HG02870 (cell line): Measurements from ENCODE around the gene ELAVL1.

ENCODE experiments used
- ATAC-seq: cut with Tn5 transposase; IDR thresholded peaks from one replicate; pipeline ENCODE4 v1.9.1; 2021; ENCODE audit warnings: mild to moderate bottlenecking, moderate library complexity; ENCODE audit not compliant: unreplicated experiment

Gene ELAVL1

DNA sequence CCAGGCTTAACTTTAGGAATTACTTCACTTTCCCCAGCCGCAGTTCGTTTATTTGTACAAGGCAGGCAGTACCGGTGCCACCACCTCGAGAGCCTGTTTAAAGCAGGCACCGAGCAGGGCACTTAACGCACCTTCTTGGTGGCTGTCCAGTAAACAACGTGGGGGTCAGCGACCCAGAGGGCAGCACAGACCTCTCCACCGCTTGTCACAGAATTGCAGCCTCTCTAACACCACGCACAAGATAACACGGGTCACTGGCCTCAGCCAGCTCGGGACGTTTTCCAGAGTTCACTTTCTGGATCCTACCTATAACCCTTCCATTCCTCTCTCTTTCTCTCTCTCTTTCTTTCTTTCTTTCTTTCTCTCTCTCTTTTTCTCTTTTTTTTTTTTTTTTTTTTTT is 16.8 kb upstream of the ELAVL1 start:
- ATAC-seq = no peak

DNA sequence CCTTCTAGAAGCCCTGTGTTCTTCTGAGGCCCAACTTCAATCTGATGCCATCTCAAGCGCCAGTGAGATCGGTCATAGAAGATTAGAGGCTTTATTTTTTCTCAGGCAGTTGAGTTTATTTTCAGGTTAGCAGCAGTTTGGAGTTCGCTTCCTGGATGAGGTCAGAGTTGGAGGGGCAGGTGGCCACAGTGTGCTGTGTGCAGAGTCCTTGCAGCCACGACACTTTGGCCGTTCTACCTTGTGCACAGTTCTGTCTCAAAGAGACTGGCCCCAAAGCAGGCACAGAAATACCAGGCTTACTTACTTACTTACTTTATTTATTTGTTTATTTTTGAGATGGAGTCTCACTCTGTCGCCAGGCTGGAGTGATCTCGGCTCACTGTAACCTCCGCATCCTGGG is 15.9 kb upstream of the ELAVL1 start:
- ATAC-seq = no peak

DNA sequence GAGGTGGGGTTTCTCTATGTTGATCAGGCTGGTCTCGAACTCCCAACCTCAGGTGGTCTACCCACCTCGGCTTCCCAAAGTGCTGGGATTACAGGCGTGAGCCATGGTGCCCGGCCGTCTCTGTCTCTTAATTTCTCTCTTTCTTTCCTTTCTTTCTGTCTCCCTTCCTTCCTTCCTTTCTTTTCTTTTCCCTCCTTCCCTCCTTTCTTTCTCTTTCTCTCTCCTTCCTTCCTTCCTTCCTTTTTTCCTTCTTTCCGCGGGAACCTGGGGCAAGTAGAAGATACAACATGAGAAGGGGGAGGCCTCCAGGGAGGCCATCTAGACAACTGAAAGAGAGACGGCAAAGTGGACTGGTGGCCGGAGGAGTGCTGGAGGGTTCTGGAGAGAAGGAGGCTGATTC is 15.2 kb upstream of the ELAVL1 start:
- ATAC-seq = no peak

DNA sequence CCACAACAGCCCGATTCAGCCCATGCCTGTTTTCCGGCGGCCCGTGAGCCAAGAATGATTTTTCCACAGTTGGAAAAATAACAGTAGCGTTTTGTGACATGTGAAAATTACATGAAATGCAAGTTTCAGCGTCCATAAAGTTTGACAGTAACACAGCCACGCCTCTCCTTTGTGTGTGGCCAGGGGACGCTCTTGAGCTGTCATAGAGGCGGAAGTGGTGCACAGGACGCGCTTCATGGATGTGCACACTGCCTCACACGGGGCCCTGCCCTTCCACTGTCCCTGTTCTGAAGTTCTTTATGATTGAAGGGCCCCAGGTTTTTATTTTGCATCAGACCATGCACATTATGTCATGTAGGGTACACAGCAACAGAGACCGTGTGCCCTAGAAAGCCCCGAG is 12.4 kb upstream of the ELAVL1 start:
- ATAC-seq = no peak

DNA sequence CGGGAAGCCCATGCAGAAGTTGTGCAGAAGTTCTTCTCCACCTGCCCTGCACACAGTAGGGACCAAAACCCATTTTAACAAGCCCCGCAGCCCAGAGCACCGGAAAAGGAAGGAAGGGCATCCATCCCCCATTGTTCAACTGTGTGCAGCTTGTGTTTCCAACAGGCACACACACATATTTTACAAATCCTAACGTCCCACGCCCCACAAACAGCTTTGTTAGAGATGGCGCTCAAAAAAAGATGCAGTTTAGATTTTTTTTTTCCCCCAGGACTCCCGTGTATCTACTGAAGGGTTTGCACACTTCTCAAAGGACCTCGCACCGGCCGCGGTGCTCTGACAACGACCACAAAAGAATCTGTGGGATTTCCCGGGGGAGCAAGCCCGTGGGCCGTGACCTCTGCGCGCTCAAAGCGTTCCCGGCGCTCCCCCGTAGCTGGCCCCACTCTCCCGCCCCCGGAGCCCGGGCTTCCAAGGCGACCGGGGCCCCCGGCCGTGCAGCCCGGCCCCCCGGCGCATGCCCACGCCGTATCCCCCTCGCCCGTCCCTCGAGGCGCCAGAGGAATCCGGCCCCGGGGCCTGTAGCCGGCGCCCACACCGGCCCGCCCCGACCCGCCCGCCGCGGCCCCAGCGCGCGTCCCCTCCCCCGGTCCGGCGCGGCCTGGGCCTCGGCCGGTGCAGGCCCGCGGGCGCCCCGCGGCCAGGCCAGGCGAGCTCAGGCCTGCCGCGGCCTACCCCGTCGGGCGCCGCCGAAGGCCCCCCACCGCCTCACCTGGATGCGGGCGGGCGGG is 523 bp downstream of the ELAVL1 start:
- ATAC-seq = no peak

DNA sequence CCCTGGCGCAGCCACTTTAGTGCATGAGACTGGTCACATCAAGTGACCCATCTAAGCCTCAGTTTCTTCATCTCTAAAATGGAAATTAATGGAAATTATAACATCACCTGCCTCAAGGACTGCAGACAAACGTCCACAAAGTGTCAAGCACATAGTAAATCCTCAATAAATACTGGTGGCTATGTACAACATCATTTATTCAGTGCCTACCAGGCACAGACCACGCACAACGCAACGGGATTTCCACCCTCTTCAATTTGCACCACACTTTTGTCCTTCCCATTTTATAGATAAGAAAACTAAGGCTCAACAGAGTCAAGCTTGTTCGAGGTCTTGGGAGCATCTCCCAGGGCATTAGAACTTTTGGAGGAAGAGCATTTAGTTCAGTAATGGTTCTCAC is 1.4 kb downstream of the ELAVL1 start:
- no peak for ATAC-seq

DNA sequence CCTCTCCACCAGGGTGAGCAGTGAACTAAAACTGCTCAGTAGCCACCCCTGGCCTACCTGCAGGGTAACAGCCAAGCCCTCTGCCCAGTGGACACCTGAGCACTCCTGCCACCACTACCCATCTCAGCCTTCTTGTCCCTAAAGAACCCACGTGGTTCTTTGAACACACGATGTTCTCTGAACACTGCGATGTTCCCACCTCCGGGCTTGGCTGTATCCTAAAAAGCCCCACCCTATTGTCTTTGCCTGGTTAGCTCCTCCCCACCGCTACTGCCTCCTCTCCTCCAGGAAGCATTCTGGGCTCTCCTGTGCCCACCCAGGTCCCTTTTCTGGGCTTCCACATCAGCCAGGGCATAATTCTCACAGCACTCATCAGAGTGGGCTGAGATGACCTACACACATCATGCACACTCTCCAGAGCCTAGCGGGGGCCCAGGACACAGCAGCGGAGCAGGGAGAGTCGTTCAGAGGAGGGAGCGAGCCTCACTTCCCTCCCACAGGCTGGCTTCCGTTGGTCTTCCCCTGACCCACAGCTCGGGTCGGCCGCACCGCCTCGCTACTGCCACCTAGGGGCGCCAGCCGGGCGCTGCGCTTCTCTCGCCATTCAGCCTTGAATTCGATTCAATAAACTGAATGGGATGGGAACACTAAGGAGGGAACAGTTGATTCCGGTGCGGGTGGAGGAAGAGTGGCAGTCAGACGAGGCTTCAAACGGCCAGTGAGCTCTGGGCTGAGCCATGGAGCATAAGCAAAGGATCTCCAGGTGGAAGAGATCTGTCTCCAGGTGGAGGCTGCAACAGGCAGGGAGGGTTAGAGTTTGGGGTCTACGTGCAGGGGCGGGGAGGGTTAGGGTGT is 3.2 kb downstream of the ELAVL1 start:
- ATAC-seq = peak; percentile 49

DNA sequence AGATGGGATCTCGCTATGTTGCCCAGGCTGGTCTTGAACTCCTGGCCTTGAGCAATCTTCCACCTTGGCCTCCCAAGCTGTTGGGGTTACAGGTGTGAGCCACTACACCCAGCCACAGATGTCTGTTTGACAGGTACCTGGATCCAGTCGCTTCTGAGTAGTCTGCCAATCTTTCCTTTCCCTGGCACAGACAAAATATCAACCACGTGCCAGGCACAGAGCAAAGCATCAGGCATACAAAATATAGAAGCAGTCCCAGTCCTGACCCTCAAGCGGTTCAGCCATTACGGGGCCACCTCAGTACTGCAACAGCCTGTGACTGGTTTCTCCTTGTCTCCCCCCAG is 3.8 kb downstream of the ELAVL1 start:
- ATAC-seq = no peak

DNA sequence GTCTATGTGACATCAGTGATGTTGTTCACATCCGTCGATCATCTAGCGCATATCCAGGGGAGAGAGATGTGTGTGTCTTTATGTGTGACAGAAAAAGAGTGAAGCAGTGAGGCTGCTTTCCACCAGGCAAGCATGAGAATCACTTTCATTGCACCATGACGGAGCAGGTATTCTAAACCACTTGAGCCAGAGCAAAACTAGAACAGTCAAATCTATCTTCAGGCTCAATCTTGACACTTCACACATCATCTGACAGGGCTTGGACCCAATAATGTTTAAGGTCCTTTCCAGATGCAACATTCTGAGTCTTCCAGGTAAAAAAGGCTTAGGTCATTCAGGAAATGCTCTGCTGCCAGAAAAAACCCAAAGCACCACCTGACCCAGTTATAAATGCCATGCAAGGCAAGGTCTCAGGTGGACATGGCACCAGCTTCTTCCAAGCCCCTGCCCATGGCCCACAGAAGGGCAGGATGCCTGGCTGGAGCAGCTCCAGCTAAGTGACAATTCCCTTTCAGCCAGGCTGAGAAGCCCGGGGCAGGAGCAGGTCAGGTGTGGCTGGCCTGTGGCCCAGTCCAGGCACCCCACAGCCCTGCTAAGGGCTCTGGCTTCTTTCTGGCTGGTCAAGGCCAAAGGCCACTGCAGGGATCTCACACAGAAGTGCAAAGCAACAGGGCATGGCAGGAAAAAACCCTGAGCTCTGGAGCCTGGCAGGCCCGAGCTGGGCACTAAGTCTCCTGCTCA is 5.0 kb downstream of the ELAVL1 start:
- ATAC-seq = no peak

DNA sequence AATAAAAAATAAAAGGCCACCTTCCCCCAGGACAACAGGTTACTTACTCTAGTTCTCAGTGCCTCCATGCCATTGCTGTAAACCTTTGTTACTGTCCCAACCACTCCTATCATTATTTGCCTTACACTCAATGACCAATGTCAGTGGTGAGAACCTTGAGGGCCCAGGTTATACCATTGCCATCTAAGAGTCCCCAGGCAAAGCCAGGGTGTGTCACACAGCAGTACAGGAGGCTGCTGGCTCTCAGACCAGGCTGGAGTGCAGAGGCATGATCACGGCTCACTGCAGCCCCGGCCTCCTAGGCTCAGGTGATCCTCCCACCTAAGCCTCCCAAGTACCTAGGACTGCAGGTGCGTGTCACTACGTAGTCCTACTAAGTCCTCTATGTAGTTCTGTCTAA is 6.1 kb downstream of the ELAVL1 start:
- ATAC-seq = no peak

DNA sequence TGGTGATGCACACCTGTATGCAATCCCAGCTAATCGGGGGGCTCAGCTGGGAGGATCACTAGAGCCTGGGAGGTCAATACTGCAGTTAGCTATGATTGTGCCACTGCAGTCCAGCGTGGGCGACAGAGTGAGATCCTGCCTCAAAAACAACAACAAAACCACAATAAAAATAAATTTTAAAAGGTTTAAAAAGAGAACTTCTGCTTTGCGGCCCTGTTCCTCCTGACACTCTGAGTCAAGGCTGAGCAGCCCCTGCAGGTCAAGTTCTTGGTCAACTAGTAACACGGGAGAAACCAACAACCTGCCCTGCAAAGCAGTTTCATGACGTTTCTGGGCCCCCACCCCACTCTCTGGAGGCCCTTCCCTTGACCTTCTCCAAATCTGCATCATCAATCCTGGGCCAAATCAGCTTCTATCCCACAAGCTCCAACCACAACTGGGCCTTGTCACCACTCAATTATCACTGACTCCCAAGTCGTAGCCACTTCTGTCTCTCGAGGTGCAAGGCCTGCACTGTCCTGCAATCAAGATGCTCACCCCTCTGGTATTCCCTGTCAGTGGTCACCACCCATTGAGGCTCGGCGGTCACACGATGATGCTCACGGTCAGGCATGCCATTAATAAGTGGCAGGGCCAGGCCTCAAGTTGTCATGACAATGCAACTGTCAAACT is 7.5 kb downstream of the ELAVL1 start:
- ATAC-seq = no peak

DNA sequence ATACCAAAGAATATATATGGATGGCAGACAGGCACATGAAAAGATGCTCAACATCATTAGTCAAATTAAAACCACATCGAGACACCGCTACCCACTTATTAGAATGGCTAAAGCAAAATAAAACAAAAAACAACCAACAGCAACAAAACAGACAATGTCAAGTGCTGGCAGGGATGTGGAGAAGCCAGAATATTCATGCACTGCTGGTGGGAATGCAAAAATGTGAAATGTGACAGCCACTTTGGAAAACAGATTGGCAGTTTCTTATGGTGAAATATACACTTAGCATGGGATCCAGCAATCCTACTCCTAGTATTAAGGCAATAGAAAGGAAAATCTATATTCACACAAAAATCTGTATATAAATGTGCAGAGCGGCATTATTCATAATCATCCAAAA is 8.6 kb downstream of the ELAVL1 start:
- no peak for ATAC-seq

DNA sequence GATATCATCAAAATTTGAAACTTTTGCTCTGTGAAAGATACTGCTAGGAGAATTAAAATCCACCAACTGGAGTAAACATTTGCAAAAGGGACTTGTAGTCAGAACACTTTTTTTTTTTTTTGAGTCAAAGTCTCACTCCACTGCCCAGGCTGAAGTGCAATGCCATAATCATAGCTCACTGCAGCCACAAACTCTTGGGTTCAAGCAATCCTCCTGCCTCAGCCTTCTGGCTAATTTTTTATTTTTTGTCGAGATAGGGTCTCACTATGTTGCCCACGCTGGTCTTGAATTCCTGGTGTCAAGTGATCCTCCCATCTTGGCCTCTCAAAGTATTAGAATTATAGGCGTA is 9.7 kb downstream of the ELAVL1 start:
- no peak for ATAC-seq

DNA sequence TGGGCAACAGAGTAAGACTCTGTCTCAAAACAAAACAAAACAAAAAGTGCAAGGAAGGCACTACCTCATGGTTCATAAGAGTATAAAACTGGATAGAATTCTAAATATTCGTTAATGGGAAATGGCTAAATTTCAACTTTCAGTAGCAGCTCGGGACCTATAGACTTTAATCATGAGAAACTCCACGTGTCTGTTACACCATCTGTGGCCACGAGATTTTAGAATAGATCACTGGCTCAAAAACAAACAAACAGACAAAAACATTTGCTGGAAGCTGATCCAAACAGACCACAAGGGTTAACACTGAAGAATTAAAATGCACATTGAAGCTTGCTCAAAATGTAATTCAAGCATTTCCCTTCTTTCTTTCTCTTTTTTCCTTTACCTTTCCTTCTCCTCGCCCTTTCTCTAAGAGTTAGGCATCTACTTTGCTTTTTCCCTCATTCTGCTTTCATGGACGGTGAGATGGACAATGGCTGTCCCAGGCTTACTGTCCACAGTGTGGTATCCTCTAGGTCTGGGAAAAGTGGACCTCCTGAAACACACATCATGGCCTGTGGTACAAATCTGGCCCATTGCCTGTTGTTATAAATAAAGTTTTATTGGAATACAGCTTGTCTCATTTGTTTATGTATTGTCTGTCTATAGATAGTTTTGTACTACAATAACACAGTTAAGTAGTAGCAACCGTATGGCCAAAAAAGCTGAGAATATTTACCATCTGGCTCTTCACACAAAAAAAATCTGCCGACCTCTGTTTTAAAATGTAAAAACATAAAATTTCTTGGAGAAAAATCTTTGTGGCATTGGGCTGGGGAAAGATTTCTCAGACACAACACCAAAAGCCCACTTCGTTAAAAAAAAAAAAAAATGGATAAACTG is 10.3 kb downstream of the ELAVL1 start:
- ATAC-seq = no peak

DNA sequence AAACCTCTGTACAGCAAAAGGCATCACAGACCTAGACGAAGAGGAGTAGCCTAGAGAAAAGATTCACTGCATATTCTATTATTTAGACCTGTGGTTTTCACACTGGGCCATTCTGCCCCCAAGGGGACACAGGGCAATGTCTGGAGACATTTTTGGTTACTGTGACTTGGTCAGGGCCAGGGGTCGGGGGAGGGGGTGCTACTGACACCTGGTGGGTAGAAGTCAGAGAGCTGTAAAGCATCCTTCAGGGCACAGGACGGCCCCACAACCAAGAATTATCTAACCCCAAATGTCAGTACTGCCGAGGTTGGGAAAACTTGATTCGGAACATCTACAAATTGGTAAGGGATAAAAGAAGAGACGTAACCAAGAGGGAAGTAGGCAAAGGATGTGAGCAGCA is 11.3 kb downstream of the ELAVL1 start:
- no peak for ATAC-seq

DNA sequence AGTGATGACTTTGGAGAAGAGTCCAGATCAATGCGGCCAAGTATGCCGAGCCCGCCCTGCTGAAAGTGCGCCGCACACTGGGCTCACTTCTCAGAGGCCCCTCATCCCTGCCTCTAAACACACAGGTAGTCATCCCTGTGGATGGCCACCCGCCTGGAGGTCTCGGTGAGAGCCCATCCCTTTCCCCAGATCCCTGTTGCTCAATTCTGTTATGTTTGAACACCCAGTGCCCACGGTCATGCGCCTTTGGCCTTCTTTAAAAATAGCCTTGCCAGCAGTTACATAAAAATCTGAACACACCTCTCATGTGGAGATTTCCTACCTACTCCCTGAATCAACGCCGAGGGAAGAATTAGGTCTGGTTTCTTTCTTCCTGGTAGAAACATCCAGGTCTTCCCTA is 11.9 kb downstream of the ELAVL1 start:
- ATAC-seq = no peak

DNA sequence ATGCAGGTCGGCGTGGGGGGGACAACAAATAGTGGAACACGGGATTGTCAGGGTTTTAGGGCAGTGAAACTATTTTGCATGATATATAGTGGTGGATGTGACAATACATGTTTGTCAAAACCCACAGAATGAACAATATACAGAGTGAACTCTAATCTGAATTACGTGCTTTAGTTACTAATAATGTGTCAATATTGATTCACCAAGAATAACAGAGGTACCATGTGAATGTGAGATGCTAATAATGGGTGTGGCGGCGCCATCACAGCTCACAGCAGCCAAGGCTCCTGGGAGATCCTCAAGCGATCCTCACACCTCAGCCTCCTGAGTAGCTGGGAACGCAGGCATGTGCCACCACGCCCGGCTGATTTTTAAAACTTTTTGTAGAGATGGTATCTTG is 12.9 kb downstream of the ELAVL1 start:
- no peak for ATAC-seq

DNA sequence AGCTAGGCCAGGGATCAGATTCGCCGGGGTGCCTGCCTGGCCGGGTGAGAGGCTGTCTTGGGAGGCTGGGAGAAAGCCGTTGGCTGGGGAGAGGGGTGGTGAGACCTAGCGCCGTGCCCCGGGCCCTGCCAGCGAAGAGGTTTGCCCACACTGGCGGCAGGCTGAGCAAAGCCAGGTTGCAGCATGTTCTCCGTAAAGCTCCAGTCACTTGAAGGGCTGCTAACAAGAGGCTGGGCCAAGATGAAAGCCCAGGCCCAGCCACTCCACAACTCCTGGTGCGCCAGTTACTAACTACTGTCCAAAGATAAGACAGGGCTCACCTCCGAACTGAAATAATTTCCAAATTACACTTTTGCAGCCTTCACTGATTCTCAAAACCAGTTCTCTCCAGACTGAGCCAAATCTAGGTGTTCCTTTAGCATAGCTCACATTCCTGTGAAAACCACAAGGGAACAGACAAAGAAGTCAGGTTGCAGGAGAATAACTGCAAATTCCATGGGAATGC is 16.3 kb downstream of the ELAVL1 start:
- no peak for ATAC-seq

DNA sequence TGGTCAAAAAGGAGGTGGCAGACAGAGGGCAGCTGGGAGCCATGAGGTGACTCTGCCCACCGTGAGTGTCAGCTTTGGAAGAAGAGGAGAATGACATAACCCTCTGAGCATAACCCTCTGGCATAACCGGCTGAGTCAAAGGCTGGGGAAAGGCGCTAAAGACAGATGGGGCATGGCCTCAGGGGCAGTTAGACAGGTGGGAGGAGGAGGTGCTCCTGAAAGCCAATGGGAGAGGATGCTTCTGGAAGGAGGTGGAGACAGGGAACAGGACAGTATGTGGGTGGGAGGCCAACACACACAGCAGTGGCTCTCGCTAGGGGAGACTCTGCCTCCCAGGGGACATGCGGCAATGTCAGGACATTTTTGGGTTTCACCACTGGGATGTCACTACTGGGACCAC is 17.1 kb downstream of the ELAVL1 start:
- ATAC-seq = no peak

DNA sequence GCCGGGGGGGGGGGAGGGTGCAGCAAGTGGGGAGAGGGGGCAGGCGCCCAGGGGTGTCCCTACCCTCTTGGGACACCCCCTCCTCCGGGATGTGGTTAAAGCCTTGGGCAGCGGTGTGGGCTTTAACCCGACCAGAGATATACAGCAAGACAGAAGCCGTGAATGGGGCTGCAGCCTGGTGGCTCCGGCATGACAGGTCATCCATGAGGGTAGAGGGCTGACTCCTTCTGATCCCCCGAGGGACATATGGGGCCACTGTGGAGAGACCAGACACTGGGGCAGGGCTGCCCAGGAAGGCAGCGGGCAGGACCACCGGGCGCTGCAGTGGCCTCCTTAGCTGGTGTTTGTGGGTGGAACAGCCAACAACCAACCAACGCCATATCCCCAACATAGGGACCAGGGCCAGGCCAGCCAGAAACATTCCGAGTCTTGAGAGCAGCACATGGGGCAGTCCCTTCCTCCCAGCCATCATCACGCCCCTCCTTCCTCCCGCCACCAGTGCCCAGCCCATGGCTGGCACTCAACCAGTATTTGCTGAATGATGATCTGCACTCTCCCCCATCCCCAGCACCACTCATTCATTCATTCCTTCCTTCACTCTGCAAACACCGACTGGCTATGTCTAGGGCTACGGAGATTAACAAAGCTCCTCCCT is 18.2 kb downstream of the ELAVL1 start:
- no peak for ATAC-seq
